ENCODE measurements around the gene BACE2.

- TF ChIP-seq CTCF (IDR thresholded peaks at IDR 0.05; ENCODE audit: low read depth, low read length, missing input control) = no peak
- TF ChIP-seq SP1 (IDR thresholded peaks at IDR 0.05) = no peak
- no peak for TF ChIP-seq ATF3 (IDR thresholded peaks at IDR 0.05)
- no peak for TF ChIP-seq REST (IDR thresholded peaks at IDR 0.05)
- TF ChIP-seq GABPA (IDR thresholded peaks at IDR 0.05 in 1 of 2, conservative IDR thresholded peaks at IDR 0.05 in 1 of 2) = no peak
- TF ChIP-seq TAF1 (conservative IDR thresholded peaks at IDR 0.05) = no peak
- no peak for TF ChIP-seq RAD21 (IDR thresholded peaks at IDR 0.05)
Measured at GRCh38 chr21:41156142-41156541, 11.8 kb upstream of the BACE2 start.

Data from liver (tissue), 3 donors.